Activated T-cell treated with anti-CD3 and anti-CD28 coated beads, Interleukin-2, amount 50 U/mL, for 1 hour (primary cell): Measurements from ENCODE around the gene SMPX.
"Not testable (repeated sequence)": the region's sequence is repeated elsewhere in the genome, so short reads cannot be mapped to it uniquely, and the experiment has no call there.

Experiments
- DNase-seq: peaks from one replicate; pipeline ENCODE4 v3.0.0-alpha.2; 2020

The SMPX gene

GRCh38 chrX:21757960-21758359 lies at the start of gene SMPX:
SMPX (minus strand) TSS chrX:21758116; CDS start chrX:21754290, 3,826 bp downstream.
- DNase-seq = no peak

- no peak for DNase-seq
These were observed 48.8 kb upstream of the SMPX start for GRCh38 chrX:21806691-21807090.

GRCh38 chrX:21802839-21803238 lies 44.9 kb upstream of the SMPX start:
- DNase-seq = no peak

GRCh38 chrX:21802054-21802670 lies 44.2 kb upstream of the SMPX start:
- DNase-seq = no peak

- DNase-seq = no peak
These were observed 42.4 kb upstream of the SMPX start for GRCh38 chrX:21800344-21800770.

GRCh38 chrX:21799767-21800166 lies 41.9 kb upstream of the SMPX start:
- no peak for DNase-seq

GRCh38 chrX:21798677-21799219 lies 40.8 kb upstream of the SMPX start:
- DNase-seq = no peak

- no peak for DNase-seq
These were observed 24.1 kb upstream of the SMPX start for GRCh38 chrX:21781976-21782375.

- DNase-seq = no peak
These were observed 23.6 kb upstream of the SMPX start for GRCh38 chrX:21781525-21781924.

- DNase-seq = no peak
These were observed 21.2 kb upstream of the SMPX start for GRCh38 chrX:21779095-21779494.

GRCh38 chrX:21778236-21778635 lies 20.3 kb upstream of the SMPX start:
- DNase-seq = no peak

GRCh38 chrX:21775128-21775527 lies 17.2 kb upstream of the SMPX start:
- not testable (repeated sequence) for DNase-seq

GRCh38 chrX:21773036-21773435 lies 15.1 kb upstream of the SMPX start:
- DNase-seq = not testable (repeated sequence)

- DNase-seq = no peak
These were observed 12.9 kb upstream of the SMPX start for GRCh38 chrX:21770631-21771321.

- no peak for DNase-seq
These were observed 8.2 kb upstream of the SMPX start for GRCh38 chrX:21766101-21766500.

- DNase-seq = no peak
These were observed 6.1 kb upstream of the SMPX start for GRCh38 chrX:21764008-21764407.

GRCh38 chrX:21758488-21758887 lies 572 bp upstream of the SMPX start:
- DNase-seq = no peak

GRCh38 chrX:21756785-21757529 lies 959 bp downstream of the SMPX start:
- DNase-seq = no peak

- DNase-seq = no peak
These were observed 8.0 kb downstream of the SMPX start for GRCh38 chrX:21749924-21750323.

GRCh38 chrX:21748235-21748634 lies 9.7 kb downstream of the SMPX start:
- DNase-seq = no peak

- DNase-seq = no peak
These were observed 10.4 kb downstream of the SMPX start for GRCh38 chrX:21747558-21747957.

- peak; percentile 39 for DNase-seq
These were observed 12.2 kb downstream of the SMPX start for GRCh38 chrX:21745756-21746155.

- no peak for DNase-seq
These were observed 13.2 kb downstream of the SMPX start for GRCh38 chrX:21744721-21745120.

GRCh38 chrX:21744060-21744459 lies 13.9 kb downstream of the SMPX start:
- no peak for DNase-seq
